Stimulated activated CD8-positive, alpha-beta memory T cell treated with anti-CD3 and anti-CD28 coated beads, Interleukin-4, amount 100 ng/mL, for 48 hours (primary cell): ENCODE data around the gene AKAP7.
"Not testable (repeated sequence)": the region's sequence is repeated elsewhere in the genome, so short reads cannot be mapped to it uniquely, and the experiment has no call there.

Experiments
- DNase-seq: peaks from one replicate; pipeline ENCODE4 v3.0.0-alpha.2; 2020

AKAP7 gene

DNA sequence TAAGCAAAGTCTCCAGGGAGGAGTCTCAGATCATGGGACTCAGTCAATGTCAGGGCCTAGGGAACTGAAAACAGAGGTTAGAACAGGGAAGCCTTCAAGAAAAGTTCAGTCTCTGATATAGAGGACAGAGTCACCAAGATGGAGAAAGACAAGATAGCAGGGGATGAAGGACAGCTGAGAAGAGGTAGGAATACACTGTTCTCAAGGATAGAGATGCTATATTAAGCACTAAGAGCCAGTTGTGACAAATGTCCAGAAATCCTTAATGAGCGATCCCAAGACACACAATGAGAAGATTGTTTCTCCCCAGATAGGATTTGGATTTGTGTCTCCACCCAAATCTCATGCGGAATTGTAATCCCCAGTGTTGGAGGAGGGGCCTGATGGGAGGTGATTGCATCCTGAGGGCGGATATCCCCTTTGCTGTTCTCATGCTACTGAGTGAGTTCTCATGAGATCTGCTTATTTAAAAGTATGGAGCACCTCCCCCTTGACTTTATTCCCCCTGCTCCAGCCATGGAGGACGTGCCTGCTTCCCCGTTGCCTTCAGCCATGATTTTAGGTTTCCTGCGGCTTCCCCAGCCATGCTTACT, 168.2 kb downstream of the AKAP7 start:
- no peak for DNase-seq

DNA sequence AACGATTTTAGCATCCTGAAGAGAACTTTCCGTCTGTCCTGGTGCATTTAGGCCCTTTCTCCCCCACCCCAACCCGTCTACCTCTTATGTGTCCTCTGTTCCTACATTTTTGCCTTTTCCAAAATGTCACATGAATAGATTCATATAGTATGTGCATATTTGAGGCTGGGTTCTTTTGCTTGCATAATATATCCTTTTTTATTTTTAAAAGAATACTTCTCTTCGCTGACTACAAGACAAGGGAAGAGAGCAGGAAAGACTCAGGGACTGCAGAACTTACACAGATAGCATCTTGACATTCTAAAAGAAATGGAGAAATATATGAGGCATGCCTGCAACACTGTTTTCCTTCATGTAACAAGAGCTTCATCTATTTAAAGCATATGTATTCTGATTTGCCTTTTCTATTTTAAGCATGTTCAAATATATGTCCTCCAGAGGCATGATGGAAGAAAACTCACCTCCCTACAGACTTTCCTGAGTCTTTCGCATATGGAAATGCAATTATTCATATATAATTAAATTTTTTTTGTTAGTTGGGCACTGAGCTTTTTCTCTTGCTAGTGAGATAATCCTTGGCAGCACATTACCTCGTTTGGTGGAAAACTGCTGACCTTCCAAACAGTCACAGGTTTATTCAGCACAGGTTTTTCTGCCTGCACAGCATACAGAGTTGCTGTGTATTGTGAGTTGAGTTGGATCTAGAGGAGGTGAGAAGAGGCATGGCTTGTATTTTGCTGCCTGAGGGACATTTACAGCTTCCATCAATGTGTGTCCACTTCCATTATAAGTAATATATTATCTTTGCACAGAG, 170.0 kb downstream of the AKAP7 start:
- DNase-seq, result no peak

DNA sequence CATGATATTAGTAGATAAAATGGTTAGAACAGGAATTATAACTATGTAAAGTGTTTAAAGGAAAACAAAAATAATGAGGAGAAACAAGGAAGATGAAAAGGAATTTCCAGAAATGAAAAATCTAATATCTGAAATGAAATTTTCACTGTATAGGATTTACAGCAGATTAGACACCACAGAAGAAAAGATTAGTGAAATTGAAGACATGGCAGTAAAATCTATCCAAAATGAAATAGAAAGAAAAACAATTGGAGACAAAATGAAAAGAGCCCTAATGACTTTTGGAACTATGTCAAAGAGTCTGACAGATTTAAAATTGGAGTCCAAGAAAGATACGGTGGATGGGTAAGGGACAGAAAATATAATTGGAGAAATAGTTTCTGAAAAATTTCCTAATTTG, 174.2 kb downstream of the AKAP7 start:
- DNase-seq, result no peak

DNA sequence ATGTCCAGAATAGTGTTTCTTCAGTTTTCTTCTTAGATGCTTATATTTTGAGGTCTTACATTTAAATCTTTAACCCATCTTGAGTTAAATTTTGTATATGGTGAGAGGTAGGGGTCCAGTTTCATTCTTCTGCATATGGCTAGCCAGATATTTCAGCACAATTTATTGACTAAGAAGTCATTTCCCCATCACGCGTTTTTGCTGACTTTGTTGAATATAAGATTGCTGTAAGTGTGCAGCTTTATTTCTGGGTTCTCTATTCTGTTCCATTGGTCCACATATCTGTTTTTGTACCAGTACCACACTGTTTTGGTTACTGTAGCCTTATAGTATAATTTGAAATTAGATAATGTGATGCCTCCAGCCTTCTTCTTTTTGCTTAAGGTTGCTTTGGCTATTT, 179.6 kb downstream of the AKAP7 start:
- DNase-seq, result no peak

DNA sequence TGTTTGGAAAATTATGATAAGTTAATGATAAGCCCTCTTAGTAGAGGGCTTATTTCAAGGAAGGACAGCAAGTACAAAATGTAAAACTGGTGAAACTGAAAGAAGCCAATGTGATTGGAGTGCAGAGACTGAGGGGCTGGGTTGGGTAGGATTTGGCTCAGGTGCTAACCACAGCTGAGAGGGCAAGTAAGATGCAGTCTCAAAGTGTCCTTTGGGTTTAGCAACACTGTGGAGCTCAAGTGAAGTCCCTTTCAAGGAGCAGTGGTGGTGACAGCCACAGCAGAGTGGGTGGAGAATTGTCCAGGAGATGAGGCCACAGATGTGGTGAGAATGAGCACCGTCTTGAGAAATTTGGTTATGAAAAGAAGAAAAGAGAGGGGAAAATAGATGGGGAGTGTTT, 181.4 kb downstream of the AKAP7 start:
- no peak for DNase-seq

DNA sequence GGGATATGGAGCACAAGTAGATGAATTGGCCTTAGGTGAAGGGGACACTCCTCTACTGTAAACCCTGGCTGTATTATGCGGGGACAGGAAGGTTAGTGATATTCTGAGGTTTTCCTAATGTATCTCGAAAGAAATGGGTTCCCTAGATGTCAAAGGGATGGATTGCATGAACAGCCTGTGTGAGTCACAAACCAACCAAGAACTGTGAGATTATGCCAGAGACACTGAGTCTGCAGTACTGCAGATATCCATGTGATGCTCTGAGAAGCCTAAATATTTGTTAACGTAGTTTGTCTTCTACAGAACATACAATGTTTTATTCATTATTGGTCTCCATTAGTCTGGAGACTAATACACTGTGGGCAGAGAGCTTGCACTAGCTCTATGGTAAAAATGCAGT, 182.2 kb downstream of the AKAP7 start:
- no peak for DNase-seq

DNA sequence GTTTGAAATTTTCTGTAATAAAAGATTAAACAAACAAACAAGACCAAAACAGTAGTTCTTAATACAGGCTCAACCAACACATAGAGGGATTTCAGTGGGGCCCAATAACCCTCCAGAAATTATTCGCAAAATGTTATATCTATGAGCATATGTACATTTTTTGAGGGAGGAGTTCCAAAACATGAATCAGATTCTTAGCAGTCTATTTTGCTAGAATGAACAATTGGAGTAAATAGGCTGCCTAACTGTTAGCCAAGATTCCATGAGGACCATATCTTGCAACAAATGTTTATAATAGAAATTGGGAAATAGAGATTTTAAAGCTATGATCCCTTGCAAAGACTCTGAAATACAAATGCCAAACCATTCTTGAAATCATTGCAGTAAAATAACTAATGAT, 186.3 kb downstream of the AKAP7 start:
- no peak for DNase-seq

DNA sequence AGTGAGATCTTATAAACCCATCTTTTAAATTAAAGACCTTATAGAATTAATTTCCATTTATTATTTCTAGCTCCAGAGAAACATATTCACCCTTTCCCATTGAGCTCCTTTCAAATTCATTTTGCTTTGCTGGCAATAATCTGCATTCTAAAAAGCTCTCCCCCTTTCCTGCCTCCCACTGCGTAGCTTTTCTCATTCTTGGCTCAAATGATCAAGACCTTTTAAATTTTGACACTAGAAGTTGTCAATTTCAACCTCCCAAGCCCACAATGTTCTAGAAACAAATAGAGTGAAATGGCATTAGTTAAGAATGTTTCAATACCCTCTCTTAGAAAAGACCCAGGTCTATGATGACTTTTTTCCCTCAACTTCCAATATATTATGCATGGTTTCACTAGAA, 186.9 kb downstream of the AKAP7 start:
- no peak for DNase-seq

DNA sequence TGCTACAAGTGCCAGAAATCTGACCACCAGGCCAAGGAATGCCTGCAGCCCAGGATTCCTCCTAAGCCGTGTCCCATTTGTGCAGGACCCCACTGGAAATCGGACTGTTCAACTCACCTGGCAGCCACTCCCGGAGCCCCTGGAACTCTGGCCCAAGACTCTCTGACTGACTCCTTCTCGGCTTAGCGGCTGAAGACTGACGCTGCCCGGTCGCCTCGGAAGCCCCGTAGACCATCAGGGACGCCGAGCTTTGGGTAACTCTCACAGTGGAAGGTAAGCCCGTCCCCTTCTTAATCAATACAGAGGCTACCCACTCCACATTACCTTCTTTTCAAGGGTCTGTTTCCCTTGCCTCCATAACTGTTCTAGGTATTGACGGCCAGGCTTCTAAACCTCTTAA, 190.4 kb downstream of the AKAP7 start:
- not testable (repeated sequence) for DNase-seq

DNA sequence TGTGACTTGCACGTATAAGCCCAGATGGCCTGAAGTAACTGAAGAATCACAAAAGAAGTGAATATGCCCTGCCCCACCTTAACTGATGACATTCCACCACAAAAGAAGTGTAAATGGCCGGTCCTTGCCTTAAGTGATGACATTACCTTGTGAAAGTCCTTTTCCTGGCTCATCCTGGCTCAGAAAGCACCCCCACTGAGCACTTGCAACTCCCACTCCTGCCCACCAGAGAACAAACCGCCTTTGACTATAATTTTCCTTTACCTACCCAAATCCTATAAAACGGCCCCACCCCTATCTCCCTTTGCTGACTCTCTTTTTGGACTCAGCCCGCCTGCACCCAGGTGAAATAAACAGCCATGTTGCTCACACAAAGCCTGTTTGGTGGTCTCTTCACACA, 193.5 kb downstream of the AKAP7 start:
- not testable (repeated sequence) for DNase-seq

DNA sequence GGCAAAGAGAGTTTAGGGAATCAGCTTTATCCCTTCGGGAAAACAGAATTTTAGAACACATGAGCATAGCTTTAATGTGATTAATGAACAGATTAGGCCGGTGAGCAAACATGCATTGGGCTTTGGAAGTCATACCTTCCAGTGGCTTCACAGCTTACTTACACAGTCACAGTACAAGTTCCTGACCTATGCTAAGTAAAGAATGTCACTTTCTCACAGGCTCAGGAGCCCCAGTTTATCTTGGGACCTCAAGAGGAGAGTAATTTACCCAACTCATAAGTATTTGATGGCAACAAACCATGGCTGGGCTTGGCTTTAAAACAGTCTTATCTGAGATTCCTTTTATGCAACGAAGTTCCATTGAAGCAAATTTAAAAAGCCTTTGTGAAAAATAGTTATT, 195.9 kb downstream of the AKAP7 start:
- DNase-seq, result no peak

DNA sequence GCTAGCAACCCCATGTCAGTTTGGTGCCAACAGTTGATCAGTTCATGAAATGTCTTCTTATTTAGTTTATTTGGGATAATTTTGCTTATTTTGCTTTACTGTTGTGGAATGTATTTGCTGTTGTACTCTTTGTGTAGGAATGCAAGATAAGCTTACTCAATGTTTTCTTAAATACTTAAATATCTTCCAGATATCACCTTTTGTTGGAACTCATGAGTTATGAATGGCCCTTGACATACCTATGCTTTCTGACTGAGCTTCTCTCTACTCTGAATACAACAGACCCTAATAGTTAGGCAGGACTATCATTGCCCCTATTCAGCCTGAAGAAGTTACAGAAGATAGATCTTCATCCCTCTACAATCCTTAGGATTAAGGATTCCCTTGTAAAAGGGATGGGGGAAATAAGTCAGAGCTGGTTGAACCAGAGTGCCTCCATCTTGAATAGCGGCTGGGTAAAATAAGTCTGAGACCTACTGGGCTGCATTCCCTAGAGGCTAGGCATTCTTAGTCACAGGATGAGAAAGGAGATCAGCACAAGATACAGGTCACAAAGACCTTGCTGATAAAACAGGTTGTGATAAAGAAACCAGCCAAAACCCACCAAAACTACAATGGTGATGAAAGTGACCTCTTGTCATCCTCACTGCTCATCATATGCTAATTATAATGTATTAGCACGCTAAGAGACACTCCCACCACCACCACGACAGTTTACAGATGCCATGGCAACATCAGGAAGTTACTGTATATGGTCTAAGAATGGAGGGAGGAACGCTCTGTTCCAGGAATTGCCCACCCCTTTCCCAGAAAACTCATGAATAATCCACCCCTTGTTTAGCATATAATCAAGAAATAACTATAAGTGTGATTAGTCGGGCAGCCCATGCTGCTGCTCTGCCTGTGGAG, 196.9 kb downstream of the AKAP7 start:
- DNase-seq, result no peak
